Fibroblast of mammary gland (primary cell): Measurements from ENCODE around the gene ULK3.

Experiments used
- DNase-seq: peaks from one replicate; pipeline ENCODE4 v3.0.0-alpha.2; 2010; ENCODE audit warnings: low read depth
- H3K4me3 ChIP-seq: 2 replicates; pipeline ENCODE4 v1.5.1; 2011; ENCODE audit warnings: low read depth, mild to moderate bottlenecking, low read length, moderate library complexity; ENCODE audit not compliant: control insufficient read depth
- TF ChIP-seq, protein P1 (sequence below): conservative IDR thresholded peaks from 2 replicates; pipeline ENCODE4 v1.5.1; 2011; ENCODE audit warnings: low read depth, low read length, inconsistent platforms; ENCODE audit not compliant: control insufficient read depth, insufficient read depth

Gene ULK3

GRCh38 chr15:74850393-74850792 lies 7.4 kb upstream of the ULK3 start:
- no peak overlapping the region for H3K4me3 ChIP-seq
- TF ChIP-seq, protein P1, sequence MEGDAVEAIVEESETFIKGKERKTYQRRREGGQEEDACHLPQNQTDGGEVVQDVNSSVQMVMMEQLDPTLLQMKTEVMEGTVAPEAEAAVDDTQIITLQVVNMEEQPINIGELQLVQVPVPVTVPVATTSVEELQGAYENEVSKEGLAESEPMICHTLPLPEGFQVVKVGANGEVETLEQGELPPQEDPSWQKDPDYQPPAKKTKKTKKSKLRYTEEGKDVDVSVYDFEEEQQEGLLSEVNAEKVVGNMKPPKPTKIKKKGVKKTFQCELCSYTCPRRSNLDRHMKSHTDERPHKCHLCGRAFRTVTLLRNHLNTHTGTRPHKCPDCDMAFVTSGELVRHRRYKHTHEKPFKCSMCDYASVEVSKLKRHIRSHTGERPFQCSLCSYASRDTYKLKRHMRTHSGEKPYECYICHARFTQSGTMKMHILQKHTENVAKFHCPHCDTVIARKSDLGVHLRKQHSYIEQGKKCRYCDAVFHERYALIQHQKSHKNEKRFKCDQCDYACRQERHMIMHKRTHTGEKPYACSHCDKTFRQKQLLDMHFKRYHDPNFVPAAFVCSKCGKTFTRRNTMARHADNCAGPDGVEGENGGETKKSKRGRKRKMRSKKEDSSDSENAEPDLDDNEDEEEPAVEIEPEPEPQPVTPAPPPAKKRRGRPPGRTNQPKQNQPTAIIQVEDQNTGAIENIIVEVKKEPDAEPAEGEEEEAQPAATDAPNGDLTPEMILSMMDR, result no peak
- no peak for DNase-seq

DNA sequence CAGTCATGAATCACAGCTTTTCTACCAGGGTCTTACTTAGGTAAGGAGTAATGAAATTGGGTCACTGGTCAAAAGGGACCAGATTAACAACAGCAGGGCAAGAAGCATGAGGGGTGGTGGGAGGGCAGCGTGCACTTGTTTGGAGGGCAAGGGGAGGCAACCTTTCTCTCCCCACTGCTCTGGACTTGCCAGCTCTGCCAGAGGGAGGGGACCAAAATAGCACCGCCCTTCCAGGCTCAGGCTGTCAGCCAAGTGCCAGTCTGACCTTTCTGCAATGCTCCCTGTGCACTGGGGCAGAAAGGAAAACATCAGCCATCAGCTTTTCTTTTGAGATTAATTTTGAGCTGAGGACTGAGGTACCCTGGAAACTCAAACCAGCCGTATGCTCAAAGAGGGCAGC lies 4.5 kb upstream of the ULK3 start:
- TF ChIP-seq, protein P1, result no peak
- no peak overlapping the region for H3K4me3 ChIP-seq
- no peak for DNase-seq

DNA sequence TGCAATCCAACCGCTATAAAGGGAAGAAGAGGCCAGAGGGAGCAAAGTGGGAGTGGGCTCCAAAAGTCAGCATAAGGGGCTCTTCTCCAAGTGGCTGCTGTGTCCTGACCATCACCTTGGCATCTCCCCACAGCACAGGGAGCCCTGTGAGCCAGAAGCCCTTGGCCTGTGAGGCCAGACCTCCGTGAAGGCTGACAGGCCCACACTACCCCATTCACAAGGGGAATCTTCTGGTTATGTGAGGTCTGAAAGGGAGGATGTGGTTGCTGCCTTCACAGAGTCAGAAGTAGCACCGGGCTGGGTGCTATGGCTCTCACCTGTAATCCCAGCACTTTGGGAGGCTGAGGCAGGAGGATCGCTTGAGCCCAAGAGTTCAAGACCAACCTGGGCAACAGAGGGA lies 2.6 kb upstream of the ULK3 start:
- no peak for DNase-seq
- no peak overlapping the region for H3K4me3 ChIP-seq
- TF ChIP-seq, protein P1, result no peak

DNA sequence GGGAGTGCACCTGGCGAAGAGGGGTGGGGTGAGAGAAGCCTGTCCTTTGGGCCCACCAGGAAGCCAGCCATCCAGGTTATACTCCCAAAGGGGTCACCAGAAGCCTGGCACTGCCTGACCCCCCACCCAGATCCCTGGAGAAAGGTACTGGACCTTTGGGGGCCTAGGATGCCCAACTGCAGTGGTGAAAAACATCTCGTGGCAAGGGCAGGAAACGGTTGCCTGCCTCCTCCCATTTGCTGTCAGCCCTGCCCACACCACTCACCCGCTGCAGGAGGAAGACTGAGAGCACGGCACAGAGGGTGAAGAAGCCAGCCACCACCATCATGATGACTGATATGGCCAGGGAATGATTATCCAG lies 2.2 kb upstream of the ULK3 start:
- TF ChIP-seq, protein P1, result no peak
- no peak for DNase-seq
- no peak overlapping the region for H3K4me3 ChIP-seq

DNA sequence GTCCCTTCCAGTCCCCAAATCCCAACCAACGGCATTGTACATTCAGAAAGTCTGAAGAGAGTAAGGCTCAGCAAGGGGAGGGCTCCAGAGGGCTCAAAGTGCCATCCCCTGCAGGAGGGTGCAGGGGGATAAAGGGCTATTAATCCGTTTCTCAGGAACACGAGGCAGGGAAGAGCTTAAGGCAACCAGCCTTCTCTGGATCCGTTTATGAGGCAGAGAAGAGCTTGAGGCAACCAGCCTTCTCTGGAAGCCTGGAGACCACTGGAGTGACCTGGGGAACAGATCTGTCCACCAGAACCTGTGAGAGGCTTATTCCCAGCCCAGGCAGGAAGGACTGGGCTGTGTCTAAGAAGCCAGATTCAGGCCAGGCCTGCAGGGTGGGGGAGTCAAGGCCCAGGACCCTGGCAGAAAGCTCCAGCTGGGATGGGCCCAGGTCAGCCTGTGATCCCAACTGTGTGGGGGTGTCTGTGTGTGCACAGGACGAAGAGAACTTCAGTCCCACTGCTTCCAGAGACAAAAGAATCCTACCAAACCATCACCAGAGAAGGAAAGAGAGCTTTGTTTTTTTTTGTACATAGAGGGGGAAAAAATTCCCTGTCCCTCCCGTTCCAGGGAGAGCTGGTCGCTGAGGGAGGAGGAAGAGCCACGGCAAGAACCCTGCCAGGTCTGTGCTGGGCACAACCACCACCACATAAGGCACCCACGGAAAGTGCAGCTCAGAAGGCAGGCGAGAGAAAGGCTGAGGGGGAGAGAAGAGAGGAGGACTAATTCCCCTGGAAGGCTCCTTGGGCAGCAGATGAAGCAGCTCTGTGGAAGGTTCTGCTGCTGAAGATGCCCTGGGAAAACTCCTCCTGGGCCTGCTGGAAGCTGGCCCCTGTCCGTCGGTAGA lies 1.6 kb upstream of the ULK3 start:
- DNase-seq, result no peak
- H3K4me3 ChIP-seq, result no peak overlapping the region
- TF ChIP-seq, protein P1, result no peak

DNA sequence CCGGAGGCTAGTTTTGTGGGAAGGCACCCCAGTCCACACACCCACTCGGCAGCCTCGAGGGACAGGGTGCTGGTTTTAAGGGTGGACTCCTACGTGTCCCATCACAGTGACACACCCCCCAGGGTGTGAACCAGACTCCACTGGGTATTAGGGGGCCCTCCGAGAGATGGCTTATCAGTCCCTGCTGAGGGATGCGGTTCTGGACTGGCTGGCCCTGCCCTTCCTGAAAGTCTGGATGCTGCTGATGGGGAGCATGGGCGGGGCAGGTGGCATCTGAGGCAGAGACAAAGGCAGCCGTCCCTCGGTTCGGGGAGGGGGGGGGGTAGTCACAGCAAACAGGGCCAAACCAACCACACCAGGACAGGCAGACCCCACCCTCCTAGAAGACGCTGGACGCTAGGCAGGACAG lies 939 bp upstream of the ULK3 start:
- no peak for DNase-seq
- TF ChIP-seq, protein P1, result no peak
- H3K4me3 ChIP-seq, result no peak overlapping the region
